Fibroblast of mammary gland (primary cell): ENCODE results near the gene ADK.
"Not testable (repeated sequence)": the region's sequence is repeated elsewhere in the genome, so short reads cannot be mapped to it uniquely, and the experiment has no call there.

Experiments used
- DNase-seq: peaks from one replicate; pipeline ENCODE4 v3.0.0-alpha.2; 2010; ENCODE audit warnings: low read depth
- H3K4me3 ChIP-seq: 2 replicates; pipeline ENCODE4 v1.5.1; 2011; ENCODE audit warnings: low read depth, mild to moderate bottlenecking, low read length, moderate library complexity; ENCODE audit not compliant: control insufficient read depth
- CTCF ChIP-seq: conservative IDR thresholded peaks from 2 replicates; pipeline ENCODE4 v1.5.1; 2011; ENCODE audit warnings: low read depth, low read length, inconsistent platforms; ENCODE audit not compliant: control insufficient read depth, insufficient read depth

The ADK gene

DNA sequence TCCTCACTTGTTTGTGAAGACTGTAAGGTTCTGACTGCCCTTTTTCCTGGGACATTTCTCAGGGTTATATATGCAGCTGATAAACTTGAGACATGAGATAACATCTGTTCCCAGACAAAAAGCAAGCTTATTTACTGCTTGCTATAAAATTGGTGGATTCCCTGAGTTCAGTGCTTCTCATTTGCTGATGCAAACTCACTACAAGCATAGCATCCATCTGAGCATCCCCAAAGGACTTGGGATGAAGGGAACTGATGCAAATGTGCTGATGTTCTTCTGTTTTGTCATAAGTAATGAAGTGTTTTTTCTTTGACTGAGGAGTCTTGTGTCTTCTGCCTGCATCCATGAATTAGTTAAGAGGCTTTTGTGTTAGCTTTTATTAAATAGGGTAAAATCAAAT is 183.2 kb downstream of the ADK start:
- TF ChIP-seq CTCF: no peak
- peak; percentile 18 for DNase-seq
- H3K4me3 ChIP-seq: no peak overlapping the region

DNA sequence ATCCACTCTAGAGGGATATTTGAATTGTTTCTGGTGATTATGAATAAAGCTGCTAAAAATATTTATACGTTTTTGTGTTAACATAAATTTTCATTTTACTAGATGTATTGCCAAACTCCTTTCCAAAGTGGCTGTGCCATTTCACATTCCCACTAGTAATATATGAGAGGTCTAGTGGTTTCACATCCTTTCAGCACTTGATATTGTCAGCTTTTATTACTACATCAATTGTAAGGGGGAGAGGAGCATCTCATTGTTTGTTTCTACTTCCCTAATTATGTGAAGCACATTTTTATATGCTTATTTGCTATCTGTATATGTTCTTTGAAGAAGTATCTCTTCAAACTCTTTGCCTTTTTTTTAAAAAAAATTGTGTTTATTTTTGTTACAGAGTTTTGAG is 184.5 kb downstream of the ADK start:
- DNase-seq: no peak
- no peak overlapping the region for H3K4me3 ChIP-seq
- no peak for TF ChIP-seq CTCF

- TF ChIP-seq CTCF: no peak
- no peak overlapping the region for H3K4me3 ChIP-seq
- peak; percentile 15 for DNase-seq
These were observed 186.5 kb downstream of the ADK start for GRCh38 chr10:74337330-74338016.

GRCh38 chr10:74342991-74343390 is 192.0 kb downstream of the ADK start:
- H3K4me3 ChIP-seq: no peak overlapping the region
- no peak for TF ChIP-seq CTCF
- no peak for DNase-seq

- no peak overlapping the region for H3K4me3 ChIP-seq
- no peak for DNase-seq
- no peak for TF ChIP-seq CTCF
These were observed 192.8 kb downstream of the ADK start for GRCh38 chr10:74343804-74344203.

DNA sequence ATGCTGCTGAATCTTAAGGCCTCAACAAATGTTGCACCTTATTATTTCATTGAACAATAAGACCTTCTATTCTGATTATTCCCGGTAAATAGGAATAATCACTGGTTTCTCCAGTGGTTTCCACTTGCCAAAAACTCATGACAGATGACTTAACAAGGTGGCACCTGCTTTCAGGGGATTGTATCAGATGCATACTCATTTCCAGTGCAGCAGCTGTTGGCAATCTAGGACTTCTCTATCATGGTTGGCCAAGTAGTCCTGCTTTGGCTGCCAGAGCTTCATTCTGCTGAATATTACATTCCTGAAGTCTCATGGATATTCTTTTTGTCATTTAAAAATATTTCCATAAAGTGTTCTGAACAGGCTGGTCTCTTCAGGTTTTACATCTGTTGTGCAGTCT is 193.3 kb downstream of the ADK start:
- TF ChIP-seq CTCF: no peak
- DNase-seq: no peak
- no peak overlapping the region for H3K4me3 ChIP-seq

DNA sequence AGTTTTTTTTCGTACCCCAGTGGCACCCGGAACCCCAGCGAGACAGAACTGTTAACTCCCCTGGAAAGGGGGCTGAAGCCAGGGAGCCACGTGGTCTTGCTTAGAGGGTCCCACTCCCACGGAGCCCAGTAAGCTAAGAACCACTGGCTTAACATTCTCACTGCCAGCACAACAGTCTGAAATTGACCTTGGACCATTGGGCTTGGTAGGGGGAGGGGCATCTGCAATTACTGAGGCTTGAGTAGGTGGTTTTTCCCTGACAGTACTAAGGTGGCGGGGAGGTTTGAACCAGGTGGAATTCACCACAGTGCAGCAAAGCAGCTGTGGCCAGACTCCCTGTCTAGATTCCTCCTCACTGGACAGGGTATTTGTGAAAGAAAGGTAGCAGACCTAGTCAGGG is 196.5 kb downstream of the ADK start:
- no peak for DNase-seq
- no peak overlapping the region for H3K4me3 ChIP-seq
- no peak for TF ChIP-seq CTCF

DNA sequence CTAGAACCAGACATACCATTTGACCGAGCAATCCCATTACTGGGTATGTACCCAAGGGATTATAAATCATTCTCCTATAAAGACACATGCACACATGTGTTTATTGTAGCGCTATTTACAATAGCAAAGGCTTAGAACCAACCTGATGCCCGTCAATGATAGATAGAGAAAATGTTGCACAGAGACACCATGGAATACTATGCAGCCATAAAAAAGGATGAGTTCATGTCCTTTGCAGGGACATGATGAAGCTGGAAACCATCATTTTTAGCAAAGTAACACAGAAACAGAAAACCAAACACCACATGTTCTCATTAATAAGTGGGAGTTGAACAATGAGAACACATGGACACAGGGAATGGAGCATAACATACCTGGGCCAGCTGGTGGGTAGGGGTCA is 202.0 kb downstream of the ADK start:
- H3K4me3 ChIP-seq: not testable (repeated sequence)

More for the DNA sequence above, 202.0 kb downstream of the ADK start:
- DNase-seq: not testable (repeated sequence)
